Activated T-helper 2 cell treated with anti-CD3 and anti-CD28 coated beads, Interferon-gamma antibody, Interleukin-2, Interleukin-4, amounts not matched to agents 10 μg/mL and 5 μg/mL and 100 μg/mL, durations not matched to agents 14 hours and 24 hours and 36 hours (primary cell): ENCODE measurements around the gene BLTP3B. TPM values are rescaled to one million over a fixed set of nuclear protein-coding genes. Genes with fewer than 3 reads are reported as not detected.
"Not testable (repeated sequence)": the region's sequence is repeated elsewhere in the genome, so short reads cannot be mapped to it uniquely, and the experiment has no call there.

Experiments
- DNase-seq: peaks from one replicate; pipeline ENCODE4 v3.0.0; 2021; ENCODE audit warnings: low spot score
- H3K27ac Mint-ChIP-seq: one replicate; pipeline ENCODE4 v1.8.0; 2021; ENCODE audit warnings: mixed read lengths
- H3K27me3 Mint-ChIP-seq: one replicate; pipeline ENCODE4 v1.8.0; 2021; ENCODE audit warnings: low read depth, mixed read lengths
- H3K36me3 Mint-ChIP-seq: one replicate; pipeline ENCODE4 v1.8.0; 2021; ENCODE audit warnings: low read depth, mixed read lengths
- H3K4me1 Mint-ChIP-seq: one replicate; pipeline ENCODE4 v1.8.0; 2021; ENCODE audit warnings: low read depth, mixed read lengths
- H3K4me3 Mint-ChIP-seq: one replicate; pipeline ENCODE4 v1.8.0; 2021; ENCODE audit warnings: low read depth, mild to moderate bottlenecking, moderate library complexity, mixed read lengths
- H3K9me3 Mint-ChIP-seq: one replicate; pipeline ENCODE4 v1.8.0; 2021; ENCODE audit warnings: mixed read lengths
- intact Hi-C: fragments of 100-400 bp; cut with micrococcal nuclease; formaldehyde crosslinking; loops from one replicate; pipeline ENCODE4 v1.15.1; 2023
- total RNA-seq: library from RNA; stranded (reverse); gene quantifications from 2 replicates; pipeline ENCODE4 v1.2.3, GENCODE V29; 2022

BLTP3B gene, protein sequence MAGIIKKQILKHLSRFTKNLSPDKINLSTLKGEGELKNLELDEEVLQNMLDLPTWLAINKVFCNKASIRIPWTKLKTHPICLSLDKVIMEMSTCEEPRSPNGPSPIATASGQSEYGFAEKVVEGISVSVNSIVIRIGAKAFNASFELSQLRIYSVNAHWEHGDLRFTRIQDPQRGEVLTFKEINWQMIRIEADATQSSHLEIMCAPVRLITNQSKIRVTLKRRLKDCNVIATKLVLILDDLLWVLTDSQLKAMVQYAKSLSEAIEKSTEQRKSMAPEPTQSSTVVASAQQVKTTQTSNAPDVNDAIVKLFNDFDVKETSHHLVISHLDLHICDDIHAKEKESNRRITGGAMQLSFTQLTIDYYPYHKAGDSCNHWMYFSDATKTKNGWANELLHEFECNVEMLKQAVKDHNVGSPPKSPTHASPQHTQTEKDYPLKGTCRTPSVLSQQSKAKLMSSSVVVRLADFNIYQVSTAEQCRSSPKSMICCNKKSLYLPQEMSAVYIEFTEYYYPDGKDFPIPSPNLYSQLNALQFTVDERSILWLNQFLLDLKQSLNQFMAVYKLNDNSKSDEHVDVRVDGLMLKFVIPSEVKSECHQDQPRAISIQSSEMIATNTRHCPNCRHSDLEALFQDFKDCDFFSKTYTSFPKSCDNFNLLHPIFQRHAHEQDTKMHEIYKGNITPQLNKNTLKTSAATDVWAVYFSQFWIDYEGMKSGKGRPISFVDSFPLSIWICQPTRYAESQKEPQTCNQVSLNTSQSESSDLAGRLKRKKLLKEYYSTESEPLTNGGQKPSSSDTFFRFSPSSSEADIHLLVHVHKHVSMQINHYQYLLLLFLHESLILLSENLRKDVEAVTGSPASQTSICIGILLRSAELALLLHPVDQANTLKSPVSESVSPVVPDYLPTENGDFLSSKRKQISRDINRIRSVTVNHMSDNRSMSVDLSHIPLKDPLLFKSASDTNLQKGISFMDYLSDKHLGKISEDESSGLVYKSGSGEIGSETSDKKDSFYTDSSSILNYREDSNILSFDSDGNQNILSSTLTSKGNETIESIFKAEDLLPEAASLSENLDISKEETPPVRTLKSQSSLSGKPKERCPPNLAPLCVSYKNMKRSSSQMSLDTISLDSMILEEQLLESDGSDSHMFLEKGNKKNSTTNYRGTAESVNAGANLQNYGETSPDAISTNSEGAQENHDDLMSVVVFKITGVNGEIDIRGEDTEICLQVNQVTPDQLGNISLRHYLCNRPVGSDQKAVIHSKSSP (N-terminal part only)
- 69.0 and 73.2 TPM in 2 replicates for total RNA-seq

DNA sequence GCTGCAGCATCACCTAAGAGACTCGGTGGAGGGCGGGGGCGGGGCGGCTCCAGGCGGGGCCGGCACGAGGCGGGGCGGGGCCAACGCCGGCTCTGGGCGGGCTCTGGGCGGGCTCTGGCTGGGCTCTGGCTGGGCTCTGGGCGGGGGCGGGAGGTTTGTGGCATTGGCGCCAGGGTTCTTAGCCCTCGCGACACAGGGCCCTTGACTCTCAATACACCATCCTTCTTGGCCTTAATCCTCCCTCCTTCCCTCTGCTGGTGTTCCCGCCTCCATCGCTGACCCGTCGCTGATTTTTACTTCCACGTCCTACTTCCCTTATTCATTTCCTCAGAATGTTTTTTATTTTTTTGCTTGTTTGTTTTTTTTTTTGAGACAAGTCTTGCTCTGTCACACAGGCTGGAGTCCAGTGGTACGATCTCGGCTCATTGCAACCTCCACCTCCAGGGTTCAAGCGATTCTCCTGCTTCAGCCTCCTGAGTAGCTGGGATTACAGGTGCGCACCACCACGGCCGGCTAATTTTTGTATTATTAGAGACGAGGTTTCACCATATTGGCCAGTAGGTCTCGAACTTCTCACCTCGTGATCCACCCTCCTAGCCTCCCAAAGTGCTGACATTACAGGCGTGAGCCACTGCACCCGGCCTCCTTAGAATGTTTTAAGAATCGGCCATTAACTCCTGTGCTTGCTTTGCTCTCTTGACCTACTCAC, at the start of gene BLTP3B:
Gene BLTP3B, minus strand, starts transcription at position 24 of the 709 bp plus-strand sequence. CDS start 239 bp downstream, outside the sequence.
- Mint-ChIP-seq H3K4me1 (peaks cover 36% of the 10 kb centered on the region), H3K27ac (peak within 1 kb of the TSS; percentile 98), H3K36me3 (peaks cover 27% of the 10 kb centered on the region), H3K9me3 (no peaks in the 10 kb centered on the region), H3K4me3 (peak within 1 kb of the TSS; percentile 94), H3K27me3 (no peaks in the 10 kb centered on the region)
- intact Hi-C loops: loop anchor here (1.0 kb wide), 1 partner anchor 57 kb away; the partner anchor contains the start of gene ACTR6
- peak; percentile 82 for DNase-seq

DNA sequence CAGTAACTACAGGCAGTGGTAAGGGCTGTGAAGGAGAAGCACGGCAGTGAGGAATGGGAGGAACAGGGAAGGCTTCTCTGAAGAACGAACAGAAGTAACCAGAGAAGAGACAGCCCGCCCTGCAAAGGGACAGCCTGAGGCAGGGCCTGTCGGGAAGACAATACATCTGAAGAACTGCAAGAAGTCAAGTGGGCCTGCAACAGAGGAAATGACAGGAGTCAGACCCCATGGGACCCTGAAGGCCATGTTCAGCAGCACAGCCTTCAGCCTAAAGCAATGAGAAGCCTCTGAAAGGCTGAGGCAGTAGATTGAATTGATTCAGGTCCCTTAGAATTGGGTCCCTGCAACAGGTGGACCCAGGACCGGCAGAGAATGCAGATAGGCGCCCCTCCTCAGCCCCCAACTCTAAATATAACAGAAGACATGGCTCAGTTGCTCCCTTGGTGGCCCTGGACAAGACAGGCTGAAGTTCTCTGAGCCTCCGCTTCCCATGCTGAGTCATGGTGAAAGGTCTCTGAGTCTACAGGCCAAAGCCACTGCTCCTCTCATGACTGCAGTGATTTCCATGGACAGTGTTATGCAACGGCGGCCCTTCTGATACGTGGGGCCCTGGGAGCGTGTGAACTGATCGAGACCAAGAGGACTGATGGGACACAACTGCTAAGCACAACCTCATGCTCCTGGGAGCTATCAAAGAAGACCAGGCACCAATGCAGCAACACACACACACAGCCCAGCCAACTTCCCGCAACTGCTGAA, 47.1 kb upstream of the BLTP3B start:
- H3K9me3 Mint-ChIP-seq: no peaks in the 10 kb centered on the region
- intact Hi-C loops: no loop called here
- peaks cover 17% of the 10 kb centered on the region for H3K4me1 Mint-ChIP-seq
- peak overlapping the region; percentile 19 for H3K27ac Mint-ChIP-seq
- no peak overlapping the region for H3K4me3 Mint-ChIP-seq
- no peaks in the 10 kb centered on the region for H3K27me3 Mint-ChIP-seq
- DNase-seq: no peak
- H3K36me3 Mint-ChIP-seq: peaks cover 49% of the 10 kb centered on the region

DNA sequence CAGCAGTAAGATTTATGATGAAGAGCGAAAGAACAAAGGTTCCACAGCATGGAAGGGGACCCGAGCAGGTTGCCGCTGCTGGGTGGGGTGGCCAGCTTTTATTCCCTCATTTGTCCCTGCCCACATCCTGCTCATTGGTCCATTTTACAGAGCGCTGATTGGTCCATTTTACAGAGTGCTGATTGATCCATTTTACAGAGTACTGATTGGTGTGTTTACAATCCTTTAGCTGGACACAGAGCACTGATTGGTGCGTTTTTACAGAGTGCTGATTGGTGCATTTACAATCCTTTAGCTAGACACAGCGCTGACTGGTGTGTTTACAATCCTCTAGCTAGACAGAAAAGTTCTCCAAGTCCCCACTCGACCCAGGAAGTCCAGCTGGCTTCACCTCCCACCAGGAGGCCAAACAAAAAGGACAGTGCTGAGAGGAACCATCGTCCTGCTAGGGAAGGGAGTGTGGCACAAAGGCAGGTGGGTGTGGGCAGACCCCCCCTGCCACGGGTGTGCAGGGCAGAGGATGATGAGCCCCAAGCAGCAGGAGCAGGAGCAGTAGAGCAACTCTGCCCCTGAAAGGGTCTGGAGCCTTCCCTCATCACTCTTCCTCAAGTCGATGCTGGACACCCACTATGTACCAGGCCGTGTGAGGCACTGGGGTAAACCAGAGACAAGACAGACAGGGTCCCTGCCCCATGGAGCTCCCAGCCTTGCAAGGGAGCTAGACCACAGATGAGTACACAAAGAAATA, 46.4 kb upstream of the BLTP3B start:
- DNase-seq, H3K4me3 Mint-ChIP-seq, H3K27me3 Mint-ChIP-seq, H3K9me3 Mint-ChIP-seq, intact Hi-C loops: not testable (repeated sequence)
- Mint-ChIP-seq H3K27ac (peak overlapping the region; percentile 19), H3K36me3 (peaks cover 42% of the 10 kb centered on the region), H3K4me1 (peaks cover 22% of the 10 kb centered on the region)

DNA sequence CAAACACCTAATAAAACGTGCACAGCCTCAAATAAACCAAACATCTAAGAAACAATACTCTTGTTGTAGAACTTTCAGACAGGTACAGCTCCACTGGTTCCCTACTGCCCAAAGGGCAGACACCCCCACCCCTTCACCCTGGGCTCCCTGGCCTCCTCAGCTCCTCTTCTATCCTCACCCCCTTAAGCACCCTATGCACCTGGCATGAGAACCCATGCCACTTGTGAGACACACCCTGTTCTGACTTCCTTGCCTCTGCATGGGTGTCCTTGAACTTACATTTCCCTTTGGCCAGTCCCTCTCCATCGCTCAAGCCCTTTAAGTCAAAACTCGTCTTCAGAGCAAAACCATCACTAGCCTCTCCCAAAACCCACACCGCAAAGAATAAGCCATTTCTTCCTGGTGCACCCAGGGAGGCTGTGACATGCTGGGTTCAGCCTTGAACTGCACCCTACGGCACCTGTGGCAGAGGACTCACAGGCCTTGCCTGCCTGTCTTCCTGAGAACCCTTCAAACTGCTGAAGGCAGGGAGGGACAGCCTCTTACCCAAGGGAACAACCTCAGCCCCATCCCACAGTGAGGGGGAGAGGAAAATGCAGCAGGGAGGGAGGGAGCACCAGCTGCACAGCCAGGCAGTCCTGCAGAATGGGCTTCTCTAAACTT, 45.3 kb upstream of the BLTP3B start:
- peaks cover 35% of the 10 kb centered on the region for H3K36me3 Mint-ChIP-seq
- intact Hi-C loops: no loop called here

DNA sequence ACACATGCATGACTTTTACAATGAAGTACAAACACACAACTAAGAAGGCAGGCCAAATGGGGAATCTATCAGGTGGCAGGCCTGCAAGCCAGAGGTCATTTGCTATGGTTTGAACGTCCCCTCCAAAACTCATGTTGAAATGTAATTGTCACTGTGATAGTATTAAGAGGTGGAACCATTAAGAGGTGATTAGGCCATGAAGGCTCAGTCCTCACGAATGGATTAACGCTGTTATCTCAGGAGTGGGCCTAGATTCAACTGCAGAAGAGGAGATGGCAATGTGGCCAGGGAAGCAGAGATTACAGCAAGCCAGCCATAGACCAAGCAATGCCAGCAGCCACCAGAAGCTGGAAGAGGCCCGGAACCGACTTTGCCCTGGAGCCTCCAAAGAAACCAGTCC, 44.4 kb upstream of the BLTP3B start:
- Mint-ChIP-seq H3K4me3 (no peak overlapping the region), H3K27ac (no peak overlapping the region), H3K27me3 (no peaks in the 10 kb centered on the region), H3K36me3 (peaks cover 29% of the 10 kb centered on the region), H3K9me3 (no peaks in the 10 kb centered on the region), H3K4me1 (peaks cover 30% of the 10 kb centered on the region)
- intact Hi-C loops: no loop called here
- DNase-seq: no peak

More for the DNA sequence above, 45.3 kb upstream of the BLTP3B start:
- H3K27ac Mint-ChIP-seq: no peak overlapping the region
- H3K9me3 Mint-ChIP-seq: no peaks in the 10 kb centered on the region
- H3K4me3 Mint-ChIP-seq: no peak overlapping the region
- no peak for DNase-seq
- peaks cover 24% of the 10 kb centered on the region for H3K4me1 Mint-ChIP-seq
- H3K27me3 Mint-ChIP-seq: no peaks in the 10 kb centered on the region

DNA sequence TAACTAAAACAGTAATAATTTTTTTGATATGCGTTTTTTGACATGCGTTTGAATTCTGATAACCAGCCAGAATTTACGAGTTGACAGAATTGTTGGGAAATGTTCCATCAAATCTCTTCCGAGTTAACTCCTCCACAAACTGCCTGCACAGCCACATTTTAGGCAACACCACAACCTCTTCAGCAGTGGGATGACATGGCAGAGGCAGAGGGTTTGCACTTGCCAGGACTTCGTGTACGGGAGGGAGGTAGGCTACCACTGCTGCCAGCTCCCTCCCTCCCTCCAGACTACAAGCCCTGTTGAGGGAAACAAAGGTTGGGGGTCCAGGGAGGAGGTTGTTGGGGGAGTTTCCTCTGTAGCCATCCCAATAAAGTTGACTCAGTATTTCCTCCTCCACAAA, 43.4 kb upstream of the BLTP3B start:
- no peaks in the 10 kb centered on the region for H3K27me3 Mint-ChIP-seq
- intact Hi-C loops: no loop called here

DNA sequence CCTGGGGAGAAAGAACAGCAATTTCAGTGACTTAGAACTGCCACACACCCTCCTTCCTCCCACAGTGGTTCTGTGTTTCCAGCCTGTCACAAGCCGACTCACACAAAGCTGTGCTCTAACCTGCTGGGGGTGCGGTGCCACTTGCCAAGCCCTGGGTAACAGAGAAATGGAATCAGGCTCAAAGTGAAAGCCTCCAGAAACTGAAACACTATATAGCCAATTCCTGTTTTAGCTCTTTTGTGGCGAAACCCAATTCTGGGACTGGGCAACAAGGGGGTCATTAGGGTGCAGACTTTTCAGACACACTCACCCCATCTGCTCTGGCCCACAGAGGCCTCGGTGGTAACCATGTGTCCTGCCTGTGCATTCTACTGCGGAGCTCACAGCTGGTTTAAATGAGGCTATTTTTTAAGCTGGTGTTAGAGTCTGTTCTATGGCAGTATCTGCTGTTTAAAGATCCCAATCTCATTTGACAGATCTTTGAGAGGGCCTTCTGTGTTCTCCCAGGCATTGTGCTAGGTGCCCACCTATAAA, 42.8 kb upstream of the BLTP3B start:
- H3K9me3 Mint-ChIP-seq: no peaks in the 10 kb centered on the region
- H3K4me1 Mint-ChIP-seq: peaks cover 37% of the 10 kb centered on the region
- H3K36me3 Mint-ChIP-seq: peaks cover 33% of the 10 kb centered on the region
- peak overlapping the region; percentile 68 for H3K27ac Mint-ChIP-seq
- H3K4me3 Mint-ChIP-seq: no peak overlapping the region
- intact Hi-C loops: loop anchor here (2.0 kb wide), 1 partner anchor 15 kb away; the partner anchor contains the start of gene ACTR6
- no peak for DNase-seq
- no peaks in the 10 kb centered on the region for H3K27me3 Mint-ChIP-seq

More for the DNA sequence above, 43.4 kb upstream of the BLTP3B start:
- peaks cover 28% of the 10 kb centered on the region for H3K36me3 Mint-ChIP-seq
- no peak for DNase-seq
- no peaks in the 10 kb centered on the region for H3K9me3 Mint-ChIP-seq
- H3K4me1 Mint-ChIP-seq: peaks cover 31% of the 10 kb centered on the region
- H3K27ac Mint-ChIP-seq: no peak overlapping the region
- H3K4me3 Mint-ChIP-seq: no peak overlapping the region

DNA sequence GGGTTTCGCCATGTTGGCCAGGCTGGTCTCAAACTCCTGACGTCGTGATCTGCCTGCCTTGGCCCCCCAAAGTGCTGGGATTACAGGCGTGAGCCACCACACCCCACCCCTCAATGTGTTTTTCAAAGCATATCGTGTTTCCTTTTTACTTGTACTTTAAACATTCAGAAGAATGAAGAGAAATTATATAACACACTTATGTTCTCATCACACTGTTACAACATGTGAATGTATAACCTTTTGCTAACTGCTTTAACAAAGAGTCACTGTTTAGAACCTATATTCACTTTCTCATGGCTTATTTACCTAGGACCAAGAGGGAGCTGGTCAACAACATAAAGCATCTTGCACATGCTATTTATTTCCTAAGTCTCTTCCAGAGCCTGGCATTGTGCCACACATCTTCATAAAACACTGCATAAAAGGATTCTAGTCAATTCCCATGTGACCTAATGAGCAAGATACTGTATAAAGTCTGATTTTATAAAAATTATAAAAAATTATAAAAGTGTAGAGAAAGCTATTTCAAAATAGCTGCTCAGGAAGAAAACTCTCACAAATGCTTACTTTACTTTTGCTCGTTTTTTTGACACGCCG, 42.0 kb upstream of the BLTP3B start:
- intact Hi-C loops: loop anchor here (2.0 kb wide), 1 partner anchor 16 kb away; the partner anchor contains the start of gene ACTR6
- H3K27ac Mint-ChIP-seq: peak overlapping the region; percentile 68
- peaks cover 38% of the 10 kb centered on the region for H3K4me1 Mint-ChIP-seq
- H3K9me3 Mint-ChIP-seq: no peaks in the 10 kb centered on the region
- DNase-seq: no peak
- no peak overlapping the region for H3K4me3 Mint-ChIP-seq
- H3K27me3 Mint-ChIP-seq: no peaks in the 10 kb centered on the region
- peaks cover 30% of the 10 kb centered on the region for H3K36me3 Mint-ChIP-seq

DNA sequence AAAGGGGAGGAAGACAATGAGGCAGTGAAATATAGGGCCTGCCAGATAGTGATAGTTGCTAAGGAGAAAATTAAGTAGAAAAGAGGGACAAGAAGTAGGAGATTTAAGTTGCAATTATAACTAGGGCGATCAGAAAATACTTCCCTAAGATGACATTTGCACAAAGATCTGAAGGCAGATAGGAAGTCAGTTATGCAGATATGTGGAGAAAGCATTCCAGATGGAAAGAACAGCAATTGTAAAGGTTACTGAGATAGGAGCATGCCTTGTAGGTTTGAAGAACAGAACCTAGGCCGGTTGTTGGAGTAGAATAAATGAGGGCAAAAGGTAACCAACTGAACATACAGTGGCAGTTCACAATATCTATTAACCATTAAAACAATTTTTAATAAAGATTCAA, 36.6 kb upstream of the BLTP3B start:
- Mint-ChIP-seq H3K27me3 (no peaks in the 10 kb centered on the region), H3K9me3 (no peaks in the 10 kb centered on the region), H3K4me3 (no peak overlapping the region), H3K36me3 (peaks cover 38% of the 10 kb centered on the region), H3K4me1 (peaks cover 21% of the 10 kb centered on the region), H3K27ac (no peak overlapping the region)
- no peak for DNase-seq
- intact Hi-C loops: no loop called here

DNA sequence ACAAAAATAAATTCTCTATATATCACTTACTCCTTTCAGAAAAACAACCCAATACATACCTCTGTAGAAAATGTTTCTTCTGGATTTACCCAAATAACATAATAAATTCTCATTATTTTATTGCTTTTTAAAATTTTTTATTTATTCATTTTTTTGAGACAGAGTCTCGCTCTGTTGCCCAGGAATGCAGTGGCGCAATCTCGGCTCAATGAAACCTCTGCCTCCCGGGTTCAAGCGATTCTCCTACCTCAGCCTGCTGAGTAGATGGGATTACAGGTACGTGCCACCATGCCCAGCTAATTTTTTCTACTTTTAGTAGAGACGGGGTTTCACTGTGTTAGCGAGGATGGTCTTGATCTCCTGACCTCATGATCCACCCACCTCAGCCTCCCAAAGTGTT, 33.8 kb upstream of the BLTP3B start:
- H3K4me3 Mint-ChIP-seq, H3K27ac Mint-ChIP-seq, H3K4me1 Mint-ChIP-seq, H3K9me3 Mint-ChIP-seq, intact Hi-C loops, H3K27me3 Mint-ChIP-seq, DNase-seq: not testable (repeated sequence)
- peaks cover 39% of the 10 kb centered on the region for H3K36me3 Mint-ChIP-seq
